CD4-positive, alpha-beta T cell (primary cell): Measurements from ENCODE around the gene RIBC2. TPM values are rescaled to one million over a fixed set of nuclear protein-coding genes. Genes with fewer than 3 reads are reported as not detected.

ENCODE experiments used
- ATAC-seq: fragments of 200-7000 bp; cut with Tn5 transposase; one replicate; pipeline ENCODE4 v1.10.0; 2022; ENCODE audit warnings: mild to moderate bottlenecking; ENCODE audit not compliant: poor library complexity
- CTCF ChIA-PET: fragments of 350-600 bp; sonication (Branson Sonifier 250); formaldehyde crosslinking; loops from one replicate; lab custom pipeline; 2021; ENCODE audit warnings: antibody characterized with exemption, inconsistent platforms; lab: Charles Lee
- POLR2A ChIA-PET: fragments of 350-600 bp; sonication (Branson Sonifier 250); formaldehyde crosslinking; loops from one replicate; lab custom pipeline; 2021; ENCODE audit warnings: antibody characterized with exemption, inconsistent platforms; lab: Charles Lee
- DNase-seq, 14 experiments: peaks; one replicate each; pipeline ENCODE4 v3.0.0-alpha.2; 2013 to 2020; ENCODE audit warnings: mixed read lengths in 2 of 14
- H3K27ac ChIP-seq, 2 donors: one replicate each; pipeline versions ENCODE4 v1.5.1 to v1.7.0; 2013; ENCODE audit warnings: low read length in 2 of 2, low read depth in 1 of 2, mild to moderate bottlenecking in 1 of 2
- H3K27me3 ChIP-seq, 2 experiments: 1 replicate in 1 of 2; 2 replicates in 1 of 2; pipeline versions ENCODE4 v1.6.1 to v1.7.0; 2013; ENCODE audit warnings: low read length in 2 of 2, control low read depth in 1 of 2, mild to moderate bottlenecking in 1 of 2, moderate library complexity in 1 of 2; ENCODE audit not compliant: insufficient read depth in 2 of 2, control insufficient read depth in 1 of 2
- H3K36me3 ChIP-seq: one replicate; pipeline ENCODE4 v1.6.1; 2013; ENCODE audit warnings: low read length, control low read depth; ENCODE audit not compliant: insufficient read depth
- H3K4me1 ChIP-seq: one replicate; pipeline ENCODE4 v1.6.1; 2013; ENCODE audit warnings: low read length, control low read depth; ENCODE audit not compliant: insufficient read depth
- H3K4me3 ChIP-seq: one replicate; pipeline ENCODE4 v1.5.1; 2013; ENCODE audit warnings: mild to moderate bottlenecking, low read length, moderate library complexity
- H3K9me3 ChIP-seq, 2 experiments: 1 replicate in 1 of 2; 2 replicates in 1 of 2; pipeline versions ENCODE4 v1.6.1 to v1.7.0; 2013; ENCODE audit warnings: low read length in 2 of 2, mild to moderate bottlenecking in 2 of 2, control low read depth in 1 of 2, moderate library complexity in 1 of 2; ENCODE audit not compliant: control insufficient read depth in 1 of 2, insufficient read depth in 1 of 2
- H3K27ac Mint-ChIP-seq: one replicate; pipeline ENCODE4 v1.8.0; 2020; ENCODE audit warnings: mixed read lengths
- H3K27me3 Mint-ChIP-seq: one replicate; pipeline ENCODE4 v1.8.0; 2021; ENCODE audit warnings: mixed read lengths
- H3K36me3 Mint-ChIP-seq: one replicate; pipeline ENCODE4 v1.8.0; 2021; ENCODE audit warnings: low read depth, mixed read lengths
- H3K4me1 Mint-ChIP-seq: one replicate; pipeline ENCODE4 v1.8.0; 2021; ENCODE audit warnings: low read depth, mixed read lengths
- H3K4me3 Mint-ChIP-seq: one replicate; pipeline ENCODE4 v1.8.0; 2020; ENCODE audit warnings: mild to moderate bottlenecking, mixed read lengths
- H3K9me3 Mint-ChIP-seq: one replicate; pipeline ENCODE4 v1.8.0; 2020; ENCODE audit warnings: mixed read lengths
- CTCF ChIP-seq: fragments of 200-600 bp; IDR thresholded peaks from one replicate; pipeline ENCODE4 v1.8.0; 2022; ENCODE audit warnings: antibody characterized with exemption, mild to moderate bottlenecking
- intact Hi-C, 2 experiments: fragments of 100-400 bp; cut with DNase I in 1 of 2; cut with micrococcal nuclease in 1 of 2; formaldehyde crosslinking; loops; one replicate each; pipeline versions ENCODE4 v1.15.1 to v1.9.0; 2023 to 2025; cut with DNase I, micrococcal nuclease
- total RNA-seq, 174 experiments: library from RNA in 2 of 174; stranded (reverse) in 2 of 174; gene quantifications; one replicate each; pipeline ENCODE4 v1.2.3 and lab custom pipeline; 2021 to 2026

Gene RIBC2
- total RNA-seq, 2 experiments from 2014 or later: 0.41 TPM; not detected in 1

GRCh38 chr22:45441138-45441537, 27.6 kb downstream of the RIBC2 start:
- ChIA-PET POLR2A (no interaction called here), CTCF (interaction anchor here (0.7 kb wide), 1 partner anchor 264 kb away, joined by 3 read pairs; no protein-coding TSS in a partner anchor)
- peak overlapping the region; percentile 82 for H3K4me3 Mint-ChIP-seq
- H3K27me3 ChIP-seq: no peaks in the 10 kb centered on the region
- no peaks in the 10 kb centered on the region for H3K36me3 ChIP-seq
- ATAC-seq: peak; percentile 74
- TF ChIP-seq CTCF: peak; percentile 41
- peak in 10 of 14 experiments; percentile 6 to 55 (median 20) for DNase-seq
- H3K4me1 ChIP-seq: peaks cover 10% of the 10 kb centered on the region
- H3K27ac Mint-ChIP-seq: no peak overlapping the region
- H3K27ac ChIP-seq: no peak overlapping the region
- no peaks in the 10 kb centered on the region for H3K36me3 Mint-ChIP-seq
- no peak overlapping the region for H3K4me3 ChIP-seq
- H3K27me3 Mint-ChIP-seq: peaks cover 8% of the 10 kb centered on the region
- H3K4me1 Mint-ChIP-seq: peaks cover 16% of the 10 kb centered on the region
- no peaks in the 10 kb centered on the region for H3K9me3 ChIP-seq
- H3K9me3 Mint-ChIP-seq: no peaks in the 10 kb centered on the region
- intact Hi-C loops: no loop called here

- ChIA-PET CTCF (interaction anchor here (0.5 to 0.7 kb wide), 2 partner anchors 89 to 265 kb away, joined by 3 read pairs; no protein-coding TSS in a partner anchor), POLR2A (no interaction called here)
- H3K27me3 Mint-ChIP-seq: peaks cover 8% of the 10 kb centered on the region
- H3K9me3 Mint-ChIP-seq: no peaks in the 10 kb centered on the region
- DNase-seq: no peak
- Histone ChIP-seq H3K9me3 (no peaks in the 10 kb centered on the region), H3K4me3 (no peak overlapping the region), H3K36me3 (no peaks in the 10 kb centered on the region), H3K27ac (no peak overlapping the region), H3K4me1 (peaks cover 10% of the 10 kb centered on the region), H3K27me3 (no peaks in the 10 kb centered on the region)
- H3K4me3 Mint-ChIP-seq: no peak overlapping the region
- no peak for ATAC-seq
- intact Hi-C loops: no loop called here
- peaks cover 14% of the 10 kb centered on the region for H3K4me1 Mint-ChIP-seq
- no peaks in the 10 kb centered on the region for H3K36me3 Mint-ChIP-seq
- H3K27ac Mint-ChIP-seq: no peak overlapping the region
- TF ChIP-seq CTCF: no peak
Observed at GRCh38 chr22:45442116-45442515, 28.6 kb downstream of the RIBC2 start.

- Histone ChIP-seq H3K9me3 (no peaks in the 10 kb centered on the region), H3K27me3 (no peaks in the 10 kb centered on the region), H3K4me3 (no peak overlapping the region), H3K36me3 (no peaks in the 10 kb centered on the region), H3K4me1 (peaks cover 10% of the 10 kb centered on the region), H3K27ac (no peak overlapping the region)
- no peak for DNase-seq
- H3K27ac Mint-ChIP-seq: no peak overlapping the region
- ChIA-PET POLR2A (no interaction called here), CTCF (interaction anchor here (0.5 kb wide), 1 partner anchor 318 kb away, joined by 5 read pairs; no protein-coding TSS in a partner anchor)
- intact Hi-C loops: no loop called here
- no peaks in the 10 kb centered on the region for H3K9me3 Mint-ChIP-seq
- peaks cover 9% of the 10 kb centered on the region for H3K4me1 Mint-ChIP-seq
- no peak overlapping the region for H3K4me3 Mint-ChIP-seq
- ATAC-seq: no peak
- TF ChIP-seq CTCF: no peak
- H3K36me3 Mint-ChIP-seq: no peaks in the 10 kb centered on the region
- H3K27me3 Mint-ChIP-seq: peaks cover 8% of the 10 kb centered on the region
Observed at GRCh38 chr22:45444168-45444567, 30.7 kb downstream of the RIBC2 start.
